Measurements from ENCODE around the gene CD274.

CD274 gene

GRCh38 chr9:5421163-5421562 lies 29.2 kb upstream of the CD274 start:
- no peak overlapping the region for H3K9ac ChIP-seq (ENCODE audit: low read length)
- H3K9me3 ChIP-seq (ENCODE audit: low read length): no peaks in the 10 kb centered on the region
- H4K20me1 ChIP-seq (ENCODE audit: insufficient read depth, low read length): no peaks in the 10 kb centered on the region
- no peak overlapping the region for H3K4me2 ChIP-seq (ENCODE audit: low read length)
- no peaks in the 10 kb centered on the region for H3F3A ChIP-seq (ENCODE audit: insufficient read depth, low read length)
- H3K27ac ChIP-seq (ENCODE audit: low read depth, low read length, poor library complexity, severe bottlenecking): no peak overlapping the region
- H3K9me2 ChIP-seq (ENCODE audit: low read depth, low read length): no peaks in the 10 kb centered on the region
- no peak for TF ChIP-seq EZH2 (IDR thresholded peaks at IDR 0.05; ENCODE audit: borderline replicate concordance, low read length)
- no peak for TF ChIP-seq CTCF (IDR thresholded peaks at IDR 0.05; ENCODE audit: low read length)
- H3K27me3 ChIP-seq (ENCODE audit: insufficient read depth, low read length): no peaks in the 10 kb centered on the region
- H3K79me2 ChIP-seq (ENCODE audit: insufficient read depth, low read length): no peaks in the 10 kb centered on the region
- no peak overlapping the region for H3K4me3 ChIP-seq (ENCODE audit: low read depth, low read length, poor library complexity, severe bottlenecking)
- H2AFZ ChIP-seq (ENCODE audit: low read length): no peak overlapping the region
- H3K4me1 ChIP-seq (ENCODE audit: insufficient read depth, low read length, severe bottlenecking): no peaks in the 10 kb centered on the region
- H3K36me3 ChIP-seq (ENCODE audit: insufficient read depth, low read length): no peaks in the 10 kb centered on the region

- Histone ChIP-seq H3K27ac (ENCODE audit: low read depth, low read length, poor library complexity, severe bottlenecking) (no peak overlapping the region), H3K79me2 (ENCODE audit: insufficient read depth, low read length) (no peaks in the 10 kb centered on the region), H2AFZ (ENCODE audit: low read length) (no peak overlapping the region), H3K4me3 (ENCODE audit: low read depth, low read length, poor library complexity, severe bottlenecking) (no peak overlapping the region), H4K20me1 (ENCODE audit: insufficient read depth, low read length) (no peaks in the 10 kb centered on the region), H3K9ac (ENCODE audit: low read length) (no peak overlapping the region), H3K27me3 (ENCODE audit: insufficient read depth, low read length) (no peaks in the 10 kb centered on the region), H3K4me2 (ENCODE audit: low read length) (no peak overlapping the region), H3K4me1 (ENCODE audit: insufficient read depth, low read length, severe bottlenecking) (no peaks in the 10 kb centered on the region), H3F3A (ENCODE audit: insufficient read depth, low read length) (no peaks in the 10 kb centered on the region), H3K9me2 (ENCODE audit: low read depth, low read length) (no peaks in the 10 kb centered on the region), H3K36me3 (ENCODE audit: insufficient read depth, low read length) (no peaks in the 10 kb centered on the region), H3K9me3 (ENCODE audit: low read length) (no peaks in the 10 kb centered on the region)
- TF ChIP-seq EZH2 (IDR thresholded peaks at IDR 0.05; ENCODE audit: borderline replicate concordance, low read length) (no peak), CTCF (IDR thresholded peaks at IDR 0.05; ENCODE audit: low read length) (no peak)
Observed at GRCh38 chr9:5422276-5422675, 28.1 kb upstream of the CD274 start.

- no peak overlapping the region for H3K4me3 ChIP-seq (ENCODE audit: low read depth, low read length, poor library complexity, severe bottlenecking)
- H2AFZ ChIP-seq (ENCODE audit: low read length): no peak overlapping the region
- H3K27ac ChIP-seq (ENCODE audit: low read depth, low read length, poor library complexity, severe bottlenecking): no peak overlapping the region
- no peak overlapping the region for H3K9ac ChIP-seq (ENCODE audit: low read length)
- no peaks in the 10 kb centered on the region for H3K27me3 ChIP-seq (ENCODE audit: insufficient read depth, low read length)
- no peaks in the 10 kb centered on the region for H3K9me3 ChIP-seq (ENCODE audit: low read length)
- no peaks in the 10 kb centered on the region for H3K79me2 ChIP-seq (ENCODE audit: insufficient read depth, low read length)
- H3K4me1 ChIP-seq (ENCODE audit: insufficient read depth, low read length, severe bottlenecking): no peaks in the 10 kb centered on the region
- H3K9me2 ChIP-seq (ENCODE audit: low read depth, low read length): no peaks in the 10 kb centered on the region
- no peaks in the 10 kb centered on the region for H4K20me1 ChIP-seq (ENCODE audit: insufficient read depth, low read length)
- no peaks in the 10 kb centered on the region for H3F3A ChIP-seq (ENCODE audit: insufficient read depth, low read length)
- TF ChIP-seq CTCF (IDR thresholded peaks at IDR 0.05; ENCODE audit: low read length) (peak; percentile 82), EZH2 (IDR thresholded peaks at IDR 0.05; ENCODE audit: borderline replicate concordance, low read length) (no peak)
- no peak overlapping the region for H3K4me2 ChIP-seq (ENCODE audit: low read length)
- H3K36me3 ChIP-seq (ENCODE audit: insufficient read depth, low read length): no peaks in the 10 kb centered on the region
Observed at GRCh38 chr9:5425006-5425628, 25.2 kb upstream of the CD274 start.

All from OCI-LY1 (cell line).